SH-SY5Y (cell line): ENCODE measurements around the gene LRBA.

Experiments used
- GATA2 ChIP-seq: IDR thresholded peaks from 2 replicates; pipeline ENCODE4 v1.6.1; 2011; ENCODE audit warnings: mild to moderate bottlenecking, low read depth, low read length
- GATA3 ChIP-seq: IDR thresholded peaks from 2 replicates; pipeline ENCODE4 v1.6.1; 2011; ENCODE audit warnings: low read depth, mild to moderate bottlenecking, low read length, moderate library complexity

DNA sequence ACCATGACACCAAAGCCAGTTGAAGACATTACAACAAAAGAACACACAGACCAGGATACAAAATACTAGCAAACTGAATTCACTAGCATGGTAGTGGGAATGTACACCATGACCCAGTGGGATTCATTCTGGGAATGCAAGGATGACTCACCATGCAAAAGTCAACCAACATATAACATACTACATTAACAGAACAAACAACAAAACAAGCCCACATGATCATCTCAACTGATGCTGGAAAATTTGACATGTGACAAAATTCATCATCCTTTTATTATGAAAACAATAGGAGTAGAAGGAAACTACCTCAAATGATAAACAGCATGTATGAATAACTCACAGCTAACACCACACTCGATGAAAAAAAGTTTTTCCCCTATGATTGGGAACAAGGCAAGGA lies 746.6 kb downstream of the LRBA start:
- TF ChIP-seq GATA3 (no peak), GATA2 (no peak)
